ENCODE measurements around the gene TP53TG5. TPM values are rescaled to one million over a fixed set of nuclear protein-coding genes. Genes with fewer than 3 reads are reported as not detected.

TP53TG5 gene
- polyA plus RNA-seq, 1 donor (not counting 4 experiments of a cell fraction or from before 2014, with no cell fraction given), result not detected

- H3K79me2 ChIP-seq (ENCODE audit: control insufficient read depth, insufficient read depth, low read length), result no peaks in the 10 kb centered on the region
- H3K4me1 ChIP-seq (ENCODE audit: control insufficient read depth, extremely low read depth, insufficient read depth, low read length), result peaks cover 4% of the 10 kb centered on the region
- FAIRE-seq, result no peak
- H3K27ac ChIP-seq (ENCODE audit: control insufficient read depth, insufficient read depth, low read length), result peak within 1 kb of the TSS; percentile 43
- TF ChIP-seq CTCF (optimal IDR thresholded peaks at IDR 0.05 in 1 of 3, IDR thresholded peaks at IDR 0.05 in 1 of 3, conservative IDR thresholded peaks at IDR 0.05 in 1 of 3; ENCODE audit: extremely low read depth in 1 of 3, insufficient read depth in 2 of 3, low read length in 3 of 3) (no peak), EZH2 (IDR thresholded peaks at IDR 0.05; ENCODE audit: low read length) (no peak)
- peak within 1 kb of the TSS; percentile 72 to 86 (median 79) for H3K4me3 ChIP-seq (ENCODE audit: control insufficient read depth in 2 of 3, extremely low read depth in 1 of 3, insufficient read depth in 2 of 3, low read depth in 1 of 3, low read length in 3 of 3)
- peak within 1 kb of the TSS; percentile 77 for H3K9ac ChIP-seq (ENCODE audit: control insufficient read depth, extremely low read depth, insufficient read depth, low read length)
- H2AFZ ChIP-seq (ENCODE audit: control insufficient read depth, low read length), result peak within 1 kb of the TSS; percentile 84
- H3K9me1 ChIP-seq (ENCODE audit: control insufficient read depth, extremely low read depth, insufficient read depth, low read length), result peaks cover 2% of the 10 kb centered on the region
- peak within 1 kb of the TSS; percentile 86 for H3K4me2 ChIP-seq (ENCODE audit: control insufficient read depth, extremely low read depth, insufficient read depth, low read depth, low read length)
- dilution Hi-C loops (cut with MboI; ENCODE audit: extremely low pct_ligation_motif_present, low sequenced_read_pairs), result no loop called here
- H4K20me1 ChIP-seq (ENCODE audit: control insufficient read depth, extremely low read depth, insufficient read depth, low read length), result no peaks in the 10 kb centered on the region
- no peak for DNase-seq (ENCODE audit: low read depth, low spot score)
- peaks cover 8% of the 10 kb centered on the region for H3K27me3 ChIP-seq (ENCODE audit: control insufficient read depth, extremely low read depth, insufficient read depth, low read length)
- peaks cover 5 to 10% of the 10 kb centered on the region in 2 experiments for H3K36me3 ChIP-seq (ENCODE audit: control insufficient read depth in 2 of 2, extremely low read depth in 1 of 2, insufficient read depth in 2 of 2, low read length in 2 of 2)
- no peaks in the 10 kb centered on the region for H3K9me3 ChIP-seq (ENCODE audit: control insufficient read depth, low read depth, low read length)
Observed at GRCh38 chr20:45407783-45408645, 29.9 kb upstream of the TP53TG5 start, which contains the start of gene DBNDD2. Gene DBNDD2 (plus strand): TSS chr20:45408289. CDS start chr20:45408468, 179 bp downstream.

DNA sequence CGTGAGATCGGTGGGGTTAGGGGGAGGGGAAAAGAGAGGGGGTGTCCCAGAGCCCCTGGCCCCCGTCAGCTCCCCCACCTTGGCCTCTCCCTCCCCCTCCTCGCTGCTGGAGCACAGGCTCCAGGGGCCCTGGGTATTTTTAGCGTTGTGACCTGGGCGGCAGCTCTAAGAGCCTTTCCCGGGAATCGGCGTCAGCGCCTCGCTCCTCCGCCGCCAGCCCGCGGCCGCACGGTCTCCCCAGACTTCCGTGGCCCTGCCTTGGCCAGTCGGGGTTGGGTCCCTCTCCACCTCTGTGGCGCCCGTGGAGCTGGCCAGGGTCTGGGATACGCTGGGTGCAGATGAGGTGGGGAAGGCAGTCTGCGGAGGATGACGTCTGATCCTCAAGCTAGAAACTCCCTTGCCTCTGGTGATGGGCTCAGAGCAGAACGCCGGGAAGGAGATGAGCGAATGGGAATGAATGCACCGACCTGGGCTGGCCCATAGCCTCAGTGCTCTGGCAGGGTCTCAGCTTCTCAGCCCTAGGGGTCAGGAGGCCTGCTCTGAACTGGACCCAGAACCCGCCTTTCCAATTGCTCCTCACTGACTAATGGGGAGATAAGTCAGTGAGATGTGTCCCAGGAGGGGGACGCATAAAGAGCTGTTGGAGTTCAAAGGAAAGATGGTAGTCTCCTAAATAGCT lies 29.1 kb upstream of the TP53TG5 start:
- Histone ChIP-seq H3K36me3 (ENCODE audit: control insufficient read depth in 2 of 2, extremely low read depth in 1 of 2, insufficient read depth in 2 of 2, low read length in 2 of 2) (peaks cover 5 to 10% of the 10 kb centered on the region in 2 experiments), H4K20me1 (ENCODE audit: control insufficient read depth, extremely low read depth, insufficient read depth, low read length) (no peaks in the 10 kb centered on the region), H3K9me3 (ENCODE audit: control insufficient read depth, low read depth, low read length) (no peaks in the 10 kb centered on the region), H3K9ac (ENCODE audit: control insufficient read depth, extremely low read depth, insufficient read depth, low read length) (peak overlapping the region; percentile 77), H3K4me2 (ENCODE audit: control insufficient read depth, extremely low read depth, insufficient read depth, low read depth, low read length) (peak overlapping the region; percentile 86), H3K4me3 (ENCODE audit: control insufficient read depth in 2 of 3, extremely low read depth in 1 of 3, insufficient read depth in 2 of 3, low read depth in 1 of 3, low read length in 3 of 3) (peak overlapping the region; percentile 72 to 86 (median 79)), H3K4me1 (ENCODE audit: control insufficient read depth, extremely low read depth, insufficient read depth, low read length) (peaks cover 4% of the 10 kb centered on the region), H3K9me1 (ENCODE audit: control insufficient read depth, extremely low read depth, insufficient read depth, low read length) (peaks cover 2% of the 10 kb centered on the region), H3K27ac (ENCODE audit: control insufficient read depth, insufficient read depth, low read length) (peak overlapping the region; percentile 43), H3K79me2 (ENCODE audit: control insufficient read depth, insufficient read depth, low read length) (no peaks in the 10 kb centered on the region), H2AFZ (ENCODE audit: control insufficient read depth, low read length) (peak overlapping the region; percentile 84), H3K27me3 (ENCODE audit: control insufficient read depth, extremely low read depth, insufficient read depth, low read length) (peaks cover 8% of the 10 kb centered on the region)
- dilution Hi-C loops (cut with MboI; ENCODE audit: extremely low pct_ligation_motif_present, low sequenced_read_pairs), result no loop called here
- TF ChIP-seq EZH2 (IDR thresholded peaks at IDR 0.05; ENCODE audit: low read length) (no peak), CTCF (optimal IDR thresholded peaks at IDR 0.05 in 1 of 3, IDR thresholded peaks at IDR 0.05 in 1 of 3, conservative IDR thresholded peaks at IDR 0.05 in 1 of 3; ENCODE audit: extremely low read depth in 1 of 3, insufficient read depth in 2 of 3, low read length in 3 of 3) (no peak)
- no peak for FAIRE-seq
- no peak for DNase-seq (ENCODE audit: low read depth, low spot score)

Data from keratinocyte (primary cell).